ENCODE results near the gene STK33.

STK33 gene

GRCh38 chr11:8593935-8594909 is at the start of gene STK33:
Gene STK33, minus strand, starts transcription at chr11:8594228. Its CDS starts 119,323 bp downstream, at chr11:8474905.
- peak; percentile 96 for ATAC-seq
- peaks cover 33% of the 10 kb centered on the region for H3K27me3 Mint-ChIP-seq

GRCh38 chr11:8642196-8642841 is 48.3 kb upstream of the STK33 start:
- no peak for ATAC-seq
- DNase-seq = no peak
- H3K4me3 Mint-ChIP-seq = no peak overlapping the region
- peaks cover 33% of the 10 kb centered on the region for H3K36me3 Mint-ChIP-seq (ENCODE audit: low read depth)
- H3K4me1 Mint-ChIP-seq = peaks cover 11% of the 10 kb centered on the region
- no peaks in the 10 kb centered on the region for H3K27me3 Mint-ChIP-seq
- H3K27ac Mint-ChIP-seq = no peak overlapping the region
- H3K9me3 Mint-ChIP-seq = no peaks in the 10 kb centered on the region

More at GRCh38 chr11:8593935-8594909, at the start of gene STK33:
- no peak within 1 kb of the TSS for H3K27ac Mint-ChIP-seq
- H3K4me3 Mint-ChIP-seq = peak within 1 kb of the TSS; percentile 77
- peaks cover 12% of the 10 kb centered on the region for H3K4me1 Mint-ChIP-seq
- DNase-seq = peak; percentile 68
- H3K36me3 Mint-ChIP-seq (ENCODE audit: low read depth) = no peaks in the 10 kb centered on the region
- H3K9me3 Mint-ChIP-seq = no peaks in the 10 kb centered on the region

- Mint-ChIP-seq H3K27ac (no peak overlapping the region), H3K9me3 (peaks cover 6% of the 10 kb centered on the region), H3K36me3 (ENCODE audit: low read depth) (peaks cover 41% of the 10 kb centered on the region), H3K27me3 (no peaks in the 10 kb centered on the region), H3K4me1 (peaks cover 11% of the 10 kb centered on the region), H3K4me3 (no peak overlapping the region)
- DNase-seq (no peak), ATAC-seq (peak; percentile 64)
Measured at GRCh38 chr11:8641332-8641731, 47.3 kb upstream of the STK33 start.

GRCh38 chr11:8640267-8640906 is 46.4 kb upstream of the STK33 start:
- Mint-ChIP-seq H3K4me3 (no peak overlapping the region), H3K27me3 (no peaks in the 10 kb centered on the region), H3K9me3 (peaks cover 8% of the 10 kb centered on the region), H3K36me3 (ENCODE audit: low read depth) (peaks cover 49% of the 10 kb centered on the region), H3K27ac (no peak overlapping the region), H3K4me1 (peaks cover 11% of the 10 kb centered on the region)
- DNase-seq (no peak), ATAC-seq (no peak)

GRCh38 chr11:8639655-8640054 is 45.6 kb upstream of the STK33 start:
- Mint-ChIP-seq H3K9me3 (peaks cover 8% of the 10 kb centered on the region), H3K4me1 (peaks cover 11% of the 10 kb centered on the region), H3K36me3 (ENCODE audit: low read depth) (peaks cover 53% of the 10 kb centered on the region), H3K4me3 (no peak overlapping the region), H3K27ac (no peak overlapping the region), H3K27me3 (no peaks in the 10 kb centered on the region)
- no peak for ATAC-seq
- DNase-seq = no peak

- no peaks in the 10 kb centered on the region for H3K27me3 Mint-ChIP-seq
- H3K4me1 Mint-ChIP-seq = peaks cover 11% of the 10 kb centered on the region
- H3K4me3 Mint-ChIP-seq = no peak overlapping the region
- peaks cover 8% of the 10 kb centered on the region for H3K9me3 Mint-ChIP-seq
- H3K27ac Mint-ChIP-seq = no peak overlapping the region
- peaks cover 53% of the 10 kb centered on the region for H3K36me3 Mint-ChIP-seq (ENCODE audit: low read depth)
- DNase-seq = no peak
- no peak for ATAC-seq
Measured at GRCh38 chr11:8638300-8638699, 44.3 kb upstream of the STK33 start.

GRCh38 chr11:8636127-8636526 is 42.1 kb upstream of the STK33 start:
- H3K4me3 Mint-ChIP-seq = no peak overlapping the region
- H3K9me3 Mint-ChIP-seq = peaks cover 8% of the 10 kb centered on the region
- no peak overlapping the region for H3K27ac Mint-ChIP-seq
- peaks cover 42% of the 10 kb centered on the region for H3K36me3 Mint-ChIP-seq (ENCODE audit: low read depth)
- no peaks in the 10 kb centered on the region for H3K27me3 Mint-ChIP-seq
- no peak for DNase-seq
- ATAC-seq = no peak
- peaks cover 3% of the 10 kb centered on the region for H3K4me1 Mint-ChIP-seq

- Mint-ChIP-seq H3K9me3 (peaks cover 8% of the 10 kb centered on the region), H3K27ac (no peak overlapping the region), H3K27me3 (no peaks in the 10 kb centered on the region), H3K36me3 (ENCODE audit: low read depth) (peaks cover 46% of the 10 kb centered on the region), H3K4me3 (no peak overlapping the region), H3K4me1 (no peaks in the 10 kb centered on the region)
- no peak for DNase-seq
- ATAC-seq = no peak
Measured at GRCh38 chr11:8634498-8634897, 40.5 kb upstream of the STK33 start.

- peaks cover 5% of the 10 kb centered on the region for H3K9me3 Mint-ChIP-seq
- no peak overlapping the region for H3K27ac Mint-ChIP-seq
- peaks cover 25% of the 10 kb centered on the region for H3K36me3 Mint-ChIP-seq (ENCODE audit: low read depth)
- H3K4me1 Mint-ChIP-seq = no peaks in the 10 kb centered on the region
- DNase-seq = no peak
- H3K4me3 Mint-ChIP-seq = no peak overlapping the region
- no peaks in the 10 kb centered on the region for H3K27me3 Mint-ChIP-seq
- ATAC-seq = no peak
Measured at GRCh38 chr11:8631395-8632118, 37.5 kb upstream of the STK33 start.

GRCh38 chr11:8624698-8625097 is 30.7 kb upstream of the STK33 start:
- DNase-seq = no peak
- H3K9me3 Mint-ChIP-seq = no peaks in the 10 kb centered on the region
- H3K4me3 Mint-ChIP-seq = no peak overlapping the region
- H3K27ac Mint-ChIP-seq = no peak overlapping the region
- peaks cover 17% of the 10 kb centered on the region for H3K36me3 Mint-ChIP-seq (ENCODE audit: low read depth)
- no peaks in the 10 kb centered on the region for H3K27me3 Mint-ChIP-seq
- no peaks in the 10 kb centered on the region for H3K4me1 Mint-ChIP-seq
- ATAC-seq = no peak

GRCh38 chr11:8621147-8621546 is 27.1 kb upstream of the STK33 start:
- no peak overlapping the region for H3K4me3 Mint-ChIP-seq
- ATAC-seq = no peak
- no peak overlapping the region for H3K27ac Mint-ChIP-seq
- H3K9me3 Mint-ChIP-seq = no peaks in the 10 kb centered on the region
- H3K4me1 Mint-ChIP-seq = no peaks in the 10 kb centered on the region
- no peaks in the 10 kb centered on the region for H3K27me3 Mint-ChIP-seq
- DNase-seq = no peak
- peaks cover 18% of the 10 kb centered on the region for H3K36me3 Mint-ChIP-seq (ENCODE audit: low read depth)

- DNase-seq (no peak), ATAC-seq (no peak)
- Mint-ChIP-seq H3K27ac (no peak overlapping the region), H3K4me3 (no peak overlapping the region), H3K9me3 (no peaks in the 10 kb centered on the region), H3K36me3 (ENCODE audit: low read depth) (peaks cover 16% of the 10 kb centered on the region), H3K4me1 (no peaks in the 10 kb centered on the region), H3K27me3 (no peaks in the 10 kb centered on the region)
Measured at GRCh38 chr11:8617063-8617462, 23.0 kb upstream of the STK33 start.

- no peak overlapping the region for H3K27ac Mint-ChIP-seq
- no peak for ATAC-seq
- DNase-seq = no peak
- peaks cover 4% of the 10 kb centered on the region for H3K4me1 Mint-ChIP-seq
- H3K9me3 Mint-ChIP-seq = no peaks in the 10 kb centered on the region
- no peak overlapping the region for H3K4me3 Mint-ChIP-seq
- no peaks in the 10 kb centered on the region for H3K27me3 Mint-ChIP-seq
- peaks cover 11% of the 10 kb centered on the region for H3K36me3 Mint-ChIP-seq (ENCODE audit: low read depth)
Measured at GRCh38 chr11:8615291-8616032, 21.4 kb upstream of the STK33 start.

GRCh38 chr11:8614497-8614896 is 20.5 kb upstream of the STK33 start:
- peaks cover 6% of the 10 kb centered on the region for H3K4me1 Mint-ChIP-seq
- DNase-seq = no peak
- H3K4me3 Mint-ChIP-seq = no peak overlapping the region
- peaks cover 9% of the 10 kb centered on the region for H3K36me3 Mint-ChIP-seq (ENCODE audit: low read depth)
- no peaks in the 10 kb centered on the region for H3K9me3 Mint-ChIP-seq
- no peak for ATAC-seq
- no peak overlapping the region for H3K27ac Mint-ChIP-seq
- H3K27me3 Mint-ChIP-seq = no peaks in the 10 kb centered on the region
